Mammary epithelial cell (primary cell): Measurements from ENCODE around the gene AKR1C2.
"Not testable (repeated sequence)": the region's sequence is repeated elsewhere in the genome, so short reads cannot be mapped to it uniquely, and the experiment has no call there.

Experiments
- CTCF ChIP-seq, 2 donors: IDR thresholded peaks in 1 of 2; conservative IDR thresholded peaks in 1 of 2; 2 replicates each; pipeline ENCODE4 v1.5.1; 2011 to 2012; ENCODE audit warnings: inconsistent platforms in 2 of 2, low read length in 2 of 2, mild to moderate bottlenecking in 2 of 2, control low read depth in 1 of 2, low read depth in 1 of 2; ENCODE audit not compliant: insufficient read depth in 1 of 2; ENCODE audit errors: extremely low read depth in 1 of 2
- EZH2 ChIP-seq: IDR thresholded peaks from 2 replicates; pipeline ENCODE4 v1.6.1; 2012; ENCODE audit warnings: low read length, inconsistent platforms, borderline replicate concordance

GRCh38 chr10:4940073-4940428 is 63.6 kb downstream of the AKR1C2 start:
- TF ChIP-seq CTCF (conservative IDR thresholded peaks at IDR 0.05 in 1 of 2, IDR thresholded peaks at IDR 0.05 in 1 of 2; ENCODE audit: extremely low read depth in 1 of 2, insufficient read depth in 1 of 2, low read depth in 1 of 2, low read length in 2 of 2); EZH2: not testable (repeated sequence)
